Measurements from ENCODE around the gene MYO16.

MYO16 gene

GRCh38 chr13:109256866-109257760 is 627.7 kb downstream of the MYO16 start:
- DNase-seq, result peak; percentile 98
